NAMALWA (cell line): ENCODE results near the gene FOXO1.

Experiments
- DNase-seq: peaks from one replicate; pipeline ENCODE4 v3.0.0-alpha.2; 2015; ENCODE audit warnings: low spot score

Gene FOXO1

DNA sequence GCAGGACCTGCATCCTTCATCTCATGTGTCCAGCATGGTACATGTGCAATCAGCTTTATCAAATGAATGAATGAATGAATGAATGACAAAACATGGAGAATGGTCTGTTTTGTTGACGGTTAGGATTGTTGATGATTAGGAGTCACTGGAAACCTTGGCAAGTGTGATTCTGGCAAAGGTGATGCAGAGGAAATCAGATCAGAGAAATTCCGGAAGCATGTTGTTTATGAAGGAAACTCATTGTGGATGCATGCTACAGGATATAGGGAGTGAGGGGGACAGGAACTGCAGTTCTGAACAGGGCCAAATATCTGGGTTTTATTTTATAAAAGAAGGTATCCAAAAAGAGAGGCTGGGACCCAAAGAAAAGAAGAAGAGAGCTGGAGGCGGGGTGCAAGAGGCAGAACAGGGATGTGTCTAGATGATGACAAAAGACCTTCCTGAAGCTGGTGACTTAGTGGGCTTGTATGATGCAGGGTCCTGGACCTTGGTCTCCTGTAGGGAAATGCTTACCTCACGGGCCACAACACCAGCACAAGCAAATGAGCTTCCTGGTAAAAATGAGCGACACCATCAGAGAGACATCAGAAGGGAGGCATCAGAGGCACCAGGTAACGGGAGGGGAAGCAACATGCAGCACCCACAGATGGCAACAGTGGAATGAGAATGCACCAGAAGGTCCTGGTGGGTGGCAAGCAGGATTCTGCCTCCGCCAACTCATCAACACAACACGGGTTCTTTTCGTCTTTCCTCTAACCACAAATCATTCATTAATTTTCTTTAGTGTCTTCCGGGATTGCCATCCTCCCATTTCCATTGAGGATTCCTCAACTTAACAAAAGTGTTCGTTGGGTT, 159.6 kb downstream of the FOXO1 start:
- DNase-seq: no peak
